Measurements from ENCODE around the gene POLE3.
"Not testable (repeated sequence)": the region's sequence is repeated elsewhere in the genome, so short reads cannot be mapped to it uniquely, and the experiment has no call there.

The POLE3 gene

DNA sequence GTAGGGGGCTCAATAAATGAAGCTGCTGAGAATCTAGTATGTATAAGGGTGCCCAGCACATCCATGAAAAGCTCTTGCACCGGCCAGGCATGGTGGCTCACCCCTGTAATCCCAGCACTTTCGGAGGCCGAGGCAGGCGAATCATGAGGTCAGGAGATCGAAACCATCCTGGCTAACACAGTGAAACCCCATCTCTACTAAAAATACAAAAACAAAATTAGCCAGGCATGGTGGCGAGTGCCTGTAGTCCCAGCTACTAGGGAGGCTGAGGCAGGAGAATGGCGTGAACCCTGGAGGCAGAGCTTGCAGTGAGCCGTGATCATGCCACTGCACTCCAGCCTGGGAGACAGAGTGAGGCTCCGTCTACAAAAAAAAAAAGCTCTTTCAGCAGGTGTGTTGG is 4.1 kb downstream of the POLE3 start:
- FAIRE-seq; DNase-seq (ENCODE audit: low spot score): not testable (repeated sequence)

DNA sequence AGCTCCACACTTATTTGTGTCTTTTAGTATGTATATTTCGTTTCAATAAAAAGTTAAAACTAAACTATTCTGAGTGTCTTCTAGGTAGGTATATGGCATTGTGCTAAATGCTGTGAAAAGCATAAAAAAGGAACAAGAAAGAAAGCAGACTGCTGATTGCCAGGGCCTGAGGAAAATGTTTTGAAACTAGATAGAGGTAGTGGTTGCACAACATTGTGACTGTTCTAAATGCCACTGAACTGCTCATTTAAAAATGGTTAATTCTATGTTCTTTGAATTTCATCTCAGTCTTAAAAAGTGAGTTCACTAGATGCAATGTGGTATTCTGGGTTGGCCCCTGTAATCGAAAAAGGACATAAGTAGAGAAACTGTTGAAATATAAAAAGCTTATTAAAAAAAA is 6.8 kb downstream of the POLE3 start:
- no peak for DNase-seq (ENCODE audit: low spot score)
- FAIRE-seq = no peak

DNA sequence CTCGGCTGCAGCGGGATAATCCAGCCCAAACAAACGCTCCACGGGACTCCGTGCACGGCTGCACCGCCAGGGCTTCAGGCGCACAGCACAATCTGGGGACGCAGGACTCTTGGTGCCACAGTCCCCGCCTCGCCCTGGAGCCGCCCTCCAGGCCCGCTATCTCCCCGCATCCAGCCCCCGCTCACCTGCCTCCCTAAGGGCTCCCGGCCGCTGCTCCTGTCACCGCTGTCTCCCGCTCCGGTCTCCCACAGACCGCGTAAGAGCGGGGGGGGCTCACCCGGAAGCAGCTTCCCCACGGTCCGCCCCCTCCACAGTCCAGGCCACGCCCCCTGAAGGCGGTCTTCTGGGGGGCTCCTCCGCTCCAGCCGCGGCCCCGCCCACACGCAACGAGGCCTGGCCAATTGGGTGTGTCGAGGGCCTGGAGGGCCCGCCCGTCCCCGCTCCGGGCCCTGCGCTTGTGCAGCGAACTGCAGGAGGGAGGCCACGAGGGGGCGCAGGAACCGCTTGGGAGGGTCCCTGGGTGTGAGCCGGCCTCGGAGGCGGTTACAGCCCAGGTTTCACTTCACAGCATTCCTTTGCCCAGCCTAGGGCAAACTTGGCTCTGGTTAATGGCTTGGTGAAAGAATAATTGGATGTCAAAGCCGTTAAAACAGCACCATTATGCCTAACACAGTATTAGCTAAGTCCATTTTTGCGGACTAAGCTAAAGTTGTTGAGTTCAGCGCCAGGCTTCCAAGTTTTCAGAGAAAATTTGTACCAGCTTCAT is 9.3 kb downstream of the POLE3 start, which contains the start of gene ALAD:
Gene ALAD, minus strand, starts transcription at position 258 of the 766 bp plus-strand sequence. CDS start 7,725 bp downstream, outside the sequence.
- peak; percentile 88 for FAIRE-seq

DNA sequence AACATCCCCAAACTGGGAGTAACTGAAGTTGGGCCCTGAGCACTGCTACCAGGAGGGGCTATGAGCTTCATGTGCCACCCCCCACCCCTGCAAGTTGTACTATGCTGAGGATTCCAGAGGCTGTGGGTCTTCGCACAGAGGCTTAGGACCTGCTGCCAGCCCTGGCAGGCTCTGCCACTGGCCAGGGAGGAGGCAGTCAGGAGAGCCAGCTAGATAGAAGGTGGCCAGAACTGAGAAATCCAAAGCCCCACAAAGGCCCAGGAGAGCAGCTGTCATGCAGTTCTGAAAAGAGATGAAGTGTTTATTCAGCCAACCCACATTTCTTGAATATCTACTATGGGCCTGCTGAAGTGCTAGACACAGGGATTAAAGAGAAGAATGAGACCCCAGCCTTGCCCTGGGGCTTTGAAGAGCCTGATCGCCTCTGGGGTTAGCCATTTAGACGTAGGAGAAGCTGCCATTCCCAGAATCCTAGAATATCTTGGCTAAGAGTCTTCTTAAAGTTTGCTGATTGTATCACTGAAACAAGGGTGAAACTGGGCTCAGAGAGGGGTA is 10.8 kb downstream of the POLE3 start:
- no peak for FAIRE-seq
- DNase-seq (ENCODE audit: low spot score) = no peak

More for the DNA sequence above, 9.3 kb downstream of the POLE3 start, which contains the start of gene ALAD:
- peak; percentile 95 for DNase-seq (ENCODE audit: low spot score)

DNA sequence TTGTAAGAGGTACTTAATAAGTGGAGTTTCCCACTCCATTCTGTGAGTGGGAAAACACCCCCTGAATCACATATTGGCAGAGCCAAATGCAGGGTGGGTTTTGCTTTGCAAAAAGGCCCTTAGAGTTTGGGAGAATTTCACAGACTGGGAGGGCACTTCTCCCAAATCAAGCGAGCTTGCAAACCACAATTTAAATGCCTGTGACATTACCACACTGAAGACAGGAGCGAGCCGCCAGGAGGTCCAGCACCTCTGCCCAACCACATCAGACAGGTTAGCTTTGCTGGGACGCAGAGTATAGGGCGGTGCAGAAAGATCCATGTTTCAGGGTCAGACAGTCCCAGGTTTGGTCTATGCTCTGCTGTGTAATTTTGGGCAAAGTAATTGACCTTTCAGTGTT is 11.7 kb downstream of the POLE3 start:
- no peak for FAIRE-seq
- DNase-seq (ENCODE audit: low spot score) = no peak

DNA sequence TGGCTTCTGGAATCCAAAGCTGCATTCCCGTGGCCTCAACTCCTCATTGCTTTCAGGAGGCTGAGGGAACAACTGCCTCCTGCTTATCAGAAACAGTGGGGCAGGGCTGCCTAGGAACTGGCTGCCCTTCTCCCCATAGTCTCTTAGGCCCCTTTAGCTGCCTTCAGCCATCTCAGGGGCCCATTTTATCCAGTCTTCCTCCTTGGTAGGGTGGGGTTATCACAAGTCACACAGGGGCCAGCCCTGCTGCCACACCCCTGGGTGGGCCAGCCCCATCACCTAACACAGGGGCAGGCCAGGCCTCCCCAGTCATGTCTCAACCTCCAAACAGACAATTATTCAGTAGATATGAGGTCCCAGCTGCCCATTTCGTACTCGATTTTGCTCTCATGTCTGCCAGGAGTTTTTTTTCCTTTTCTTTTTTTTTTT is 13.3 kb downstream of the POLE3 start:
- DNase-seq (ENCODE audit: low spot score) = no peak
- no peak for FAIRE-seq

DNA sequence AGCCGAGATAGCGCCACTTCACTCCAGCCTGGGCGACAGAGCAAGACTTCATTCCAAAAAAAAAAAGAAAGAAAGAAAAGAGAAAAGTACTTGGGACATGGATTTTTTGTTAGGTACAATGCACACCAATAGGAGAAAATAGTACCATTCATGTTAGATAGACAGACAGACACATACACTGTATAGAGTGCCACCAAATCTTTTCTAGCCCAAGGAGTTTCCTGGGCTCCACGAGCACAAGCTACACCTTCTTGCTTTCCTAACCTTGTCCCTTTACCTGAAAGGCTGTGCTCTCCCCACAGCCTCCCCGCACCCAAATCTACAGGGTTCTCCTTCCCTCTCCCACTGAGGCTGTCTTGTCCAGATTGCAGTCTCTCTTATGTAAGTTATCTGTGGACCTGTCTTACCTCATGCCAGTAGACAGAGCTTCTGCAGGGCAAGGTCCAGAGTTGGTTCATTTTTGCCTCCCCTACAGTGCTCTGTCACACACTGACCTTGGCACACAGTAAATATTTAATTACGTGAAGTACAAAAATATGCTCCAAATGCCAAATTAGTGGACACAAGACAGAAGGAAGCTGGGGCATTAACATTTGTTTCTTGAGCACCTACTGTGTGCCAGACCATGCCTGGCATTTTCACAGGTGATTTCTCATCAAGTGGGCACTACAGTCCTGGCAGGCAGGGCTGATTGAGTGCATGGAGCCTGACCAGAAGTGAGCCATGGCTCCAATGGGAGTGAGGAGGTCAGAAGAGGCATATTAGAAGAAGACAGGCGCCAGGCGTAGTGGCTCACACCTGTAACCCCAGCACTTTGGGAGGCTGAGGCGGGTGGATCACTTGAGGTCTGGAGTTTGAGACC is 15.2 kb downstream of the POLE3 start:
- FAIRE-seq (no peak), DNase-seq (ENCODE audit: low spot score) (no peak)

DNA sequence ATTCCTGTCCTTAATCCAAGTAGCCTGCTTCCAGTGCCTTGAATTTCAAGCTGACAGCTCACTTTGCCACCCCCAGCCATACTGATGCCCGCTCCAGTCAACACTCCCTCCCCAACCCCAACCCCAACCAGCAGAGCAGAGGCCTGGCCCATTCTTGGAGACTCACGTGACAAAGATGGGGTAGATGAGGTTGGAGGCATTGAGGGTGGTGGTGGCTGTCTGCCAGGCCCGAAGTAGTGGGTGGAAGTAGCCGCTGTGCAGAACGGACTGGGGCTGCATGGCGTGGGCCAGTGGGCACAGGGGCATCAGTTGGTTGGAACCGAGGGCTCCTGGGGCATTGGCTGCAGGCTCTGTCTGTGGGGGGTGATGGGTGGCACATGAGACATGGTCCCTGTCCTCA is 17.2 kb downstream of the POLE3 start:
- FAIRE-seq (no peak), DNase-seq (ENCODE audit: low spot score) (no peak)

DNA sequence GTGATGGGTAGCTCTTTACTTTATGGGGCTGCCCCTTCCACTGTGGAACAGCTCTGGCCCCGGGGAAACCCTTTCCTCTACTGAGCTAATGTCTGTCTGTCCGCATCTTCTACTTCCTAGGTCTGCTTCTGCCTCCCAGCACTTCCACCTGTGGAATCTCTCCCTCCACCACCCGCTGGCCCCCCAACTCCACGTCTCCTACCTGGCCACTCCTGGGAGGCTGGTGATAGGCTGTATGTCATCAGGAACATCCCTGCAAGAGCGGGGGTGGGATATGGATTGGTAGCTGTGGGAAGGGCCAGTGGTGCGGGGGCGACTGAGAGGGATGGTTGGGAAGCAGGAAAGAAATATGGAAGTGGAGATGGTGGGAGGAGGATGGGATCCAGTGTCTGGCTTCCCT is 18.6 kb downstream of the POLE3 start:
- no peak for FAIRE-seq
- no peak for DNase-seq (ENCODE audit: low spot score)

DNA sequence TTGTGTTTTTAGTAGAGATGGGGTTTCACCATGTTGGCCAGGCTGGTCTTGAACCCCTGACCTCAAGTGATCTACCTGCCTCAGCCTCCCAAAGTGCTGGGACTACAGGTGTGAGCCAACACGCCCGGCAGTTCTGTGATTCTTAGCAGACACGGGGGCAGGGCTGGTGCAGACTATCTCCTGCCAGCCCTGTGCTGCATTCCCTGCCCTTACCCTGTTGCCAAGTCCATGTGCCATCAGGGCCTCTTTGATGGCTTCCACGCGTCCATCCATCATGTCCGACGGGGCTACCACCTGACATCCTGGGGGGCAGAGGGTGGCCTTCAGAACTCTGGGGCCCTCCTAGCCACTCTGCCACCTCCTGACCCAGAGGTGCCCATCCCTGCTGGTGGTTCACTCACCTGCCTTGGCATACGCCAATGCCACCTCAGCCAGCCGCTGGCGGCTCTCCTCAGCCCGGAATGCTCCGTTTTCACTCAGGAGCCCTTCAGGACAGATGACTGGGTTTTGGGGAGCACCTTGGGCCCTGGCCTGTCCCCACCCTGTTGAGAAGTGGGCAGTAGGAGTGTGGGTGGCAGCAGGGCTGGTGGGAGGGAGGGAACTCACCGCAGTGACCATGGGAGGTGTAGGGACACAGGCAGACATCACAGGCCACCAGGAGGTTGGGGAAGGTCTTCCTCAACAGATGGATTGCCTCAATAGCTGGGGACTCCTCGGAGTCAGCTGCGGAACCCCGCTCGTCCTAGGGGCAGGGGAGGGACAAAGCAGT is 20.1 kb downstream of the POLE3 start:
- FAIRE-seq (no peak), DNase-seq (ENCODE audit: low spot score) (no peak)

DNA sequence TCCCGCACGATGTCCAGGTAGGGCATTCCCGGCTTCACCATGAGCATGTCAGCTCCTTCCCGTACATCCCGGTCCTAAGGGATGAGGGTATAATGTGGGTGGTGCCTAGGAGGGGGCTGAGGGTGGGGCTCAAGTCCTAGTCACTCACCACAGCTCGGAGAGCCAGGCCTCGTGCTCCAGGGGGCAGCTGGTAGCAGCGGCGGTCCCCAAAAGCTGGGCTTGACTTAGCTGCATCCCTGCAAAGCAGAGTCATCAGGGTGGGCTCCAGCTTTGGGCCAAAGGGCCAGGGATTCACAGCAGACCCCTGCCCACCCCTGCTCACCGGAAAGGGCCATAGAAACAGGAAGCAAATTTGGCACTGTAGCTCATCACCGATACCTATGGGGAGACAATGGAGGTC is 21.0 kb downstream of the POLE3 start:
- DNase-seq (ENCODE audit: low spot score) (no peak), FAIRE-seq (no peak)

DNA sequence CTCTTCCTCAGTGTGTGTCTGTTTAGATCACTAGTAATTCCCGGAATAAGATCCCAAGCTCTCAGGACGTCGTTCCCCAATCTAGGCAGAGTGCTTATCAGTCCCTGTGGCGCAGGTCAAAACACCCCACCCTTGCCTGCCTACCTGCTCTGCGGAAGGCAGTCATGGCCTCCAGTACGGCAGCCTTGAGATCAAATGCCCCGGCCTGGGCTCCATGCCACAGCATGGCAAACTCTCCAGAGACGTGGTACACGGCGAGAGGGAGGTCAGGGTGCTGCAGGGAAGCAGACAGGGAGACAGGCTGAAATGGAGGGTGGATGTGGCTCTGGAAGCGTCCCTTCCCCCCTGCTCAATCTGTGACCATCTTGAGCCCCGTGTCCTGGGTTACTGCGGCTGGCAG is 21.6 kb downstream of the POLE3 start:
- FAIRE-seq (no peak), DNase-seq (ENCODE audit: low spot score) (no peak)

DNA sequence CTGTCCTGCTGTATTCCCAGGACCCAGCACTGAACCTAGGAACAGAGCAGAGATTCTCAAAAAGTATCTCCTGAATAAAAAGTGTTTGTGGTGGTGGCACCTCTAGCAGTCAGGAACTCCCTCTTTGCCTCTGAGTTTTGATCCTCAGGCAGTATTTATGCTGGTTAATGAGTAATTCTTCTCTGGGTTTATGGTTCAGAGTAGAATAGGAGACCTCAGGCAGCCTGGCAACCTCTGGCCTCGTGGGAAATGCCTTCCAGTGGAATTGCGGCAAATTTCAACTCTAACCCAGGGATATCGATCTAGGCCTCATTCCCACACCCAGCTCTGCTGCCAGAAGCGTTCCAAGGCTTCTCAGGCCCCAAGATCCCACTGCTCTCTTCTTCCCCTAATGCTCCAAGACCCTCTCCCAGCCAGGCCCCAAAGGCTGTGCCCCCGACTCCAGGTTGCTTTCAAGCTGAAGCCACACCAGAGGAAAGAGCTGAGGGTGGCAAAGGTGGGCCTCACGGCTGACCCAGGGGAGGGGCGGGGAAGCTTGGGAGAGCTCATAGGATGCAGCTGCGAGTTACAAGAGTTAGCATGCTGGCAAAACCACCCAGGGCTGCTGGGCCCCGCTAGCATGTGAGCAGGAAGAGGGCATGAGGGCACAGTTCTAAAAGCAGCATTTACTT is 22.8 kb downstream of the POLE3 start:
- DNase-seq (ENCODE audit: low spot score) (no peak), FAIRE-seq (no peak)

DNA sequence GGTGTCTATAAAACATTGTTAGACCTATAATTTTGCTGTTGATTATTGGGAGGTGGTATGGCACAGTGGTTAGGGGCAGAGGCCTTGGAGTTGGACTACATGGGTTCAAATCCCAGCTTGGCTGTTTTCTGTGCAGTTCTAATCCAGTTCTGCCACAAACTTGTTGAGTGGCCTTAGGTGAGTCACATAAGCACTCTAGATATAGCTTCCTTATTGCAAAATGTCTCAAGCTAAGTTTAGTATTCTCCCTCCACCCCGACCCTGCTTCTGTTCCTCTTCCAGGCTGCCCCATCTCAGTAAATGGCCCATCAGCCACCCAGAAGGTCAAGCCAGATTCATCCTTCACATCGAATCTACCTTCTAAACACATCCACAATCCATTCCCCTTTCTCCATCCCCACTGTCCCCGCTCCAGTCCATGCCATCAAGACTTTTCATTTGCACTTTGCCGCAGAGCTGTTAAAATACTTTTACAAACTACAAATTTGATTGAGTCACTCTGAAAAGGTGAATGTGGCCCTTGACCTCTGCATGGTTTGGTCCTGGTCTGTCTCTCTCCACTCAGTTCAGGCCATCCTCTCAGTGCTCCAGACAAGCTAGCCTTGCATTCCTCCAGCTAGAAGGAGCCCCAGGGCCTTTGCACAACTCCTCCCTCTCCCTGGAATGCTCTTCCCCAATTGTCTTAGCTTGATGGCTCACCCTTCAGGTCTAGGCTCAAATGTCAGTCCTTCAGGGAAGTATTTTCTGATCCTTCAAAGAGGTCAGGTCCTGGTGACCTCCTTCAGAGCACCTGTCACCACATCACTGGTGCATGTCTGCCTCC is 23.7 kb downstream of the POLE3 start:
- no peak for DNase-seq (ENCODE audit: low spot score)
- FAIRE-seq = no peak

DNA sequence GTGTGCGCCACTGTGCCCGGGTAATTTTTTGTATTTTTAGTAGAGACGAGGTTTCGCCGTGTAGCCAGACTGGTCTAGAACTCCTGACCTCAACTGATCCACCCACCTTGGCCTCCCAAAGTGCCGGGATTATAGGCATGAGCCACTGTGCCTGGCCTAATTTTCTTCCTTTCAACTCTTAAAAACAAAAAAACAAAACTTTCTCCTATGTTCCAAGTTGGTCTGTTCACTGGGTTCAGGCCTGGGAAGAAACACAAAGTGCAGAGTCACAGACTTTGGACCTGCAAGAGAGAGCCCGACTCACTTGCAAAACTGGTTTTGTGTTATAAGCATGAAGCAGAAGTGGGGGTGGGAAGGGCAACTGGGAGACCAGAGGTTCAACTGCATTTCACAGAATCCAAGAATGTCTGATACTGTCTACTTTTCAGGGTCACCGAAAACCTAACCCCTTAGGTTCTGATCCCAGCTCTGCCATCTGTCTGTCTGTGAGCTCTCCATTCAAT is 28.5 kb downstream of the POLE3 start:
- DNase-seq (ENCODE audit: low spot score) = no peak
- FAIRE-seq = no peak

DNA sequence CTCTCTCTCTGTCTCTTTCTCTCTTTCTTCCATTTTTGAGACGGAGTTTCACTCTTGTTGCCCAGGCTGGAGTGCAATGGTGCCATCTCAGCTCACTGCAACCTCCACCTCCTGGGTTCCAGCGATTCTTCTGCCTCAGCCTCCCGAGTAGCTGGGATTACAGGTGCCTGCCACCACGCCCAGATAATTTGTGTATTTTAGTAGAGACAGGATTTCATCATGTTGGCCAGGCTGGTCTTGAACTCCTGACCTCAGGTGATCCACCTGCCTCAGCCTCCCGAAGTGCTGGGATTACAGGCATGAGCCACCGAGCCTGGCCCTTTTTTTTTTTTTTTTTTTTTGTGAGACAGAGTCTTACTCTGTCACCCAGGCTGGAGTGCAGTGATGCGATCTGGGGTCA is 29.0 kb downstream of the POLE3 start:
- FAIRE-seq; DNase-seq (ENCODE audit: low spot score): not testable (repeated sequence)

DNA sequence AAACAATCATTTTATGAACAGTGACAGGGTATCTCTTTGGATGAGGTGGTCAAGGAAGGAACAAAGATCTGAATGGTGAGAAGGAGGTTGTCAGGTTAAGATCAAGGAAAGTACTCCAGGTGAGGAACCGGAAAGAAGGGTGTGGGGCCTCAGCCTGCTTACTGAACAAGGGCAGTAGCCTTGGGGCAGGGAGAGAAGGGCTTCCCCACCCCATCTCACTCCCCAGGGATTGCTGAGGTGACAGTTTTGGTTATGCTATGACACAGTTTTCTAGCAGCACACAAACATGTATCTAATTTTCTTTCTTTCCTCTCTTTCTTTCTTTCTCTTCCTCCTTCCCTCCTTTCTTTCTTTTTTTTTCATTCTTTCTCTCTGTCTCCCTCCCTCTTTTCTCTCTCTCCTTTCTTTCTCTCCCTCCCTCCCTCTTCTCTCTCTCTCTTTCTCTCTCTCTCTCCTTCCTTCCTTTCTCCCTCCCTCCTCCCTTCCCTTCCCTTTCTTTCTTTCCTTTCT is 29.6 kb downstream of the POLE3 start:
- no peak for FAIRE-seq
- no peak for DNase-seq (ENCODE audit: low spot score)

DNA sequence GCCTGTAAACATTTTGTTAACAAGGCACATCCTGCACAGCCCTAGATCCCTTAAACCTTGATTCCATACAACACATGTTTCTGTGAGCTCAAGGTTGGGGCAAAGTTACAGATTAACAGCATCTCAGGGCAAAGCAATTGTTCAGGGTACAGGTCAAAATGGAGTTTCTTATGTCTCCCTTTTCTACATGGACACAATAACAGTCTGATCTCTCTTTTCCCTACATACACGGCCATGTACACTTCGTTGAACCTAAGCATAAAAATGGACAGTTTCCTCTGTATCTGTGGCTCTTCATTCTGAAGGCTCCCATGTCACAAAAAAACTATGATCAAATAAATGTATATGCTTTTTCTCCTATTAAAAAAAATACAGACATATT is 30.7 kb downstream of the POLE3 start:
- DNase-seq (ENCODE audit: low spot score); FAIRE-seq: not testable (repeated sequence)

DNA sequence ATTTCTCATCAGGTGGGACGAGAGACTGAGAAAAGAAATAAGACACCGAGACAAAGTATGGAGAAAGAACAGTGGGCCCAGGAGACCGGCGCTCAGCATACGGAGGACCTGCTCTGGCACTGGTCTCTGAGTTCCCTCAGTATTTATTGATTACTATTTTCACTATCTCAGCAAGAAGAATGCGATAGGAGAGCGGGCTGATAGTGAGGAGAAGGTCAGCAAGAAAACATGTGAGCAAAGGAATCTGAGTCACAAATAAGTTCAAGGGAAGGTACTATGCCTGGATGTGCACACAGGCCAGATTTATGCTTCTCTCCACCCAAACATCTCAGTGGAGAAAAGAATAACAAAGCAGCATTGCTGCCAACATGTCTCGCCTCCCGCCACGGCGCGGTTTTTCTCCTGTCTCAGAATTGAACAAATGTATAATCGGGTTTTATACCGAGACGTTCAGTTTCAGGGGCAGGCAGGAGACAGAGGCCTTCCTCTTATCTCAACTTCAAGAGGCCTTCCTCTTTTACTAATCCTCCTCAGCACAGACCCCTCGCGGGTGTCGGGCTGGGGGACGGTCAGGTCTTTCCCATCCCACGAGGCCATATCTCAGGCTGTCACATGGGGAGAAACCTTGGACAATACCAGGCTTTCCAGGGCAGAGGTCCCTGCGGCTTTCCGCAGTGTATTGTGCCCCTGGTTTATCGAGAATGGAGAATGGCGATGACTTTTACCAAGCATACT is 31.2 kb downstream of the POLE3 start:
- FAIRE-seq; DNase-seq (ENCODE audit: low spot score): not testable (repeated sequence)

All from RCC 7860 (cell line).